MCF 10A (cell line): ENCODE data around the gene POU3F1. TPM values are rescaled to one million over a fixed set of nuclear protein-coding genes. Genes with fewer than 3 reads are reported as not detected.

Experiments used
- BruUV-seq: library from RNA; stranded (reverse); fragments of 400-500 nt; replicated peaks from 2 replicates; lab custom pipeline; 2021; lab: Mats Ljungman, UMichigan
- CTCF ChIA-PET: fragments of 300-600 bp; sonication (Branson Sonifier 250); formaldehyde crosslinking; extraction: SDS; loops from one replicate; lab custom pipeline; 2021; ENCODE audit warnings: antibody characterized with exemption, inconsistent platforms; lab: Yijun Ruan, JAX
- POLR2A ChIA-PET: fragments of 300-600, 350-650 bp; sonication (Branson Sonifier 250); formaldehyde crosslinking; extraction: SDS; loops from one replicate; lab custom pipeline; 2020; ENCODE audit warnings: antibody characterized with exemption, inconsistent platforms; lab: Yijun Ruan, JAX
- DNase-seq: peaks from one replicate; pipeline ENCODE4 v3.0.0-alpha.2; 2018; ENCODE audit not compliant: unreplicated experiment
- H3K27ac Mint-ChIP-seq: one replicate; pipeline ENCODE4 v1.8.0; 2022; ENCODE audit warnings: mild to moderate bottlenecking, low read depth, mixed read lengths; ENCODE audit not compliant: unreplicated experiment
- H3K27me3 Mint-ChIP-seq: one replicate; pipeline ENCODE4 v1.8.0; 2022; ENCODE audit warnings: mixed read lengths; ENCODE audit not compliant: insufficient read depth, unreplicated experiment
- H3K36me3 Mint-ChIP-seq: one replicate; pipeline ENCODE4 v1.8.0; 2022; ENCODE audit warnings: mild to moderate bottlenecking, moderate library complexity, mixed read lengths; ENCODE audit not compliant: insufficient read depth, unreplicated experiment
- H3K4me1 Mint-ChIP-seq: one replicate; pipeline ENCODE4 v1.8.0; 2022; ENCODE audit warnings: mixed read lengths; ENCODE audit not compliant: insufficient read depth, unreplicated experiment
- H3K4me3 Mint-ChIP-seq: one replicate; pipeline ENCODE4 v1.8.0; 2022; ENCODE audit warnings: mild to moderate bottlenecking, moderate library complexity, mixed read lengths; ENCODE audit not compliant: unreplicated experiment
- H3K9me3 Mint-ChIP-seq: one replicate; pipeline ENCODE4 v1.8.0; 2022; ENCODE audit warnings: mixed read lengths; ENCODE audit not compliant: unreplicated experiment
- CTCF ChIP-seq: fragments of 200-600 bp; IDR thresholded peaks from one replicate; pipeline ENCODE4 v1.8.0; 2022; ENCODE audit warnings: antibody characterized with exemption, mild to moderate bottlenecking; ENCODE audit not compliant: unreplicated experiment
- intact Hi-C: fragments of 100-400 bp; cut with micrococcal nuclease; formaldehyde crosslinking; loops from 2 replicates; pipeline ENCODE4 v1.14.1; 2022
- total RNA-seq: library from RNA; stranded (reverse); gene quantifications from 2 replicates; pipeline ENCODE4 v1.2.3, GENCODE V29; 2022

Gene POU3F1
- total RNA-seq, 1 experiment from 2014 or later = 0.14 TPM

GRCh38 chr1:38088791-38089190 is 42.2 kb upstream of the POU3F1 start:
- H3K27ac Mint-ChIP-seq = no peak overlapping the region
- TF ChIP-seq CTCF = no peak
- H3K9me3 Mint-ChIP-seq = no peaks in the 10 kb centered on the region
- no peaks in the 10 kb centered on the region for H3K36me3 Mint-ChIP-seq
- no TSS peak for BruUV-seq
- peaks cover 20% of the 10 kb centered on the region for H3K27me3 Mint-ChIP-seq
- no peak overlapping the region for H3K4me3 Mint-ChIP-seq
- POLR2A ChIA-PET = no interaction called here
- DNase-seq = no peak
- CTCF ChIA-PET = interaction anchor here (0.5 kb wide), 1 partner anchor 1086 kb away, joined by 3 read pairs; no protein-coding TSS in a partner anchor
- intact Hi-C loops = no loop called here
- H3K4me1 Mint-ChIP-seq = no peaks in the 10 kb centered on the region

- ChIA-PET POLR2A (no interaction called here), CTCF (interaction anchor here (0.5 kb wide), 1 partner anchor 1085 kb away, joined by 3 read pairs; no protein-coding TSS in a partner anchor)
- intact Hi-C loops = no loop called here
- no peak for DNase-seq
- no peak for TF ChIP-seq CTCF
- Mint-ChIP-seq H3K9me3 (no peaks in the 10 kb centered on the region), H3K36me3 (no peaks in the 10 kb centered on the region), H3K4me1 (no peaks in the 10 kb centered on the region), H3K27me3 (peaks cover 20% of the 10 kb centered on the region), H3K4me3 (no peak overlapping the region), H3K27ac (no peak overlapping the region)
- no TSS peak for BruUV-seq
Measured at GRCh38 chr1:38088366-38088765, 41.8 kb upstream of the POU3F1 start.

DNA sequence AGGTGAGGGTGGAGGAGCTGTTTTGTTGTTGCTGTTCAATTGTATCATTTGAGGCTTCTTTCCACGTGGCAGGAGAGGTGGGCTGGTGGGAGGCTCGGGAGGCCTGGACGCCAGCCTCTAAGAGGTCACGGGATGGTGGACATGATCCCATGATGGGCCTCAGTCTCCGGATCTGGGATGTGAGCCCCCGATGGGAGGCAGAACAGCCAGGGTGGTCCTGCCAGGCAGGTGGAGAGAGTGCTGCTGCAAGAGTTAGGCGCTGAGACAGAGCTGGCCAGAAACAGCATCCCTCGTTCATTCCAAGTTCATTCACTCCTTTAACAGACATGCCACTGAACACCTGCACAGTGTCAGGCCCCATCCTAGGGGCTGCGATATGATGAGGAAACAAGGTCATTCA is 41.1 kb upstream of the POU3F1 start:
- ChIA-PET POLR2A (interaction anchor here (1.1 kb wide), 1 partner anchor 200 kb away, joined by 3 read pairs; no protein-coding TSS in a partner anchor), CTCF (no interaction called here)
- no peak for TF ChIP-seq CTCF
- Mint-ChIP-seq H3K9me3 (no peaks in the 10 kb centered on the region), H3K4me3 (no peak overlapping the region), H3K27ac (no peak overlapping the region), H3K27me3 (peaks cover 20% of the 10 kb centered on the region), H3K36me3 (no peaks in the 10 kb centered on the region), H3K4me1 (no peaks in the 10 kb centered on the region)
- DNase-seq = no peak
- intact Hi-C loops = no loop called here
- BruUV-seq = no TSS peak

DNA sequence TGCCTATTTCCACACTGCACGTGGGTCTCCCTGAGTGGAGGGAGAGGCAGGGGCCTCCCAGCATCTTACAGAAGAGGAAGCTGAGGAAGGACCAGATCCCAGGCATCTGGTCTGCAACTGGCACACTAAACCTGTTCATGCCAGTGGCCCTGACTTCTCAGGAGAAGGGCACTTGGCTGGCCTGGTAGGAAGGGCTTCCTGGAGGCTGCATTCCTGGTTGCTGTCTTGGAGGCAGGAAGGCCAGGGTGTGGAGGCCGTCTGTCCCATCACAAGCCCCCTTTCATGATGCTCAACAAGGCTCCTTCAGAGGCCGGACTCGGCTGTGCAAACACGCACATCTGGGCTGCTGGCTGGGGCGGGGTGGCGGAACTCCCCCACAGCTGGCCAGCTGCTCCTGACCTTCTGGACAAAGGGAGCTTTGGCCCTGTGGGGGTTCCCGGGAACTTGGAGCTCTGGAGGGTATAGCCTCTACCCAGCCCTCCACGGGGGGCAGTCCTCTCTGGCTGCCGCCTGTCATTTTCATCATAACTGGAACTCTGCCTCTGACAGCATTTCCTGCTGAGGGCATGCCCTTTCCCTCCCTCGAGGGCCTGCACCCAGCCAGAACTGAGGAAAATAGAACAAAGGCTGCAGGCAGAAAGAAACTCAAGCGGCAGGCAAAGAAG is 39.2 kb upstream of the POU3F1 start:
- ChIA-PET POLR2A (no interaction called here), CTCF (no interaction called here)
- no peaks in the 10 kb centered on the region for H3K4me1 Mint-ChIP-seq
- no peak overlapping the region for H3K4me3 Mint-ChIP-seq
- no peak overlapping the region for H3K27ac Mint-ChIP-seq
- intact Hi-C loops = no loop called here
- no peaks in the 10 kb centered on the region for H3K36me3 Mint-ChIP-seq
- no peak for DNase-seq
- no peaks in the 10 kb centered on the region for H3K9me3 Mint-ChIP-seq
- peaks cover 15% of the 10 kb centered on the region for H3K27me3 Mint-ChIP-seq
- BruUV-seq = no TSS peak
- no peak for TF ChIP-seq CTCF
